T-helper 1 cell (primary cell): ENCODE data around the gene ISM1.
A peak's percentile ranks its signal among the peaks of the same experiment; 100 is the strongest.
"Not testable (repeated sequence)": the region's sequence is repeated elsewhere in the genome, so short reads cannot be mapped to it uniquely, and the experiment has no call there.

Experiments used
- DNase-seq, 5 donors: peaks; one replicate each; pipeline ENCODE4 v3.0.0-alpha.2; 2012 to 2020

The ISM1 gene

GRCh38 chr20:13221673-13222318 is 722 bp downstream of the ISM1 start:
- DNase-seq = peak; percentile 26 to 65 (median 54)

DNA sequence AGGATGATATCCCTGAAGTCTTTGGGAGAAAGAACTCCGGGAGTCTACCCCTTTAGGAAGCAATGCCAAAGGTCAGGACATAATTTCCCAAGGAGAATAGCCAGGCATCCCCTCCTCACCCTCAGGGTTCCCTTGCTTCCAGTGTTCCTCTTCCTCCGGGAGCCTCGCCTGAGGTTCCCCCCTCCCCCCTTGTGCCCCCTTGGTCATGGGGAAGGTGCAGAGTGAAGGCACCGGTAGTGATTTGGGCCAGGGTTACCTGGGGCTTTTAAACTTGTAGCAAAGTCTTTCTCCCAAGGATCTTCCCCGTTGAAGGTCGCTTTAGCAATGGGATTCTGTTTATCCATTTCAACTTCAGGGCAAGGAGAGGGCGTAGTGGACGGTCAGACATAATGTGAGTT is 1.2 kb downstream of the ISM1 start:
- DNase-seq = no peak

DNA sequence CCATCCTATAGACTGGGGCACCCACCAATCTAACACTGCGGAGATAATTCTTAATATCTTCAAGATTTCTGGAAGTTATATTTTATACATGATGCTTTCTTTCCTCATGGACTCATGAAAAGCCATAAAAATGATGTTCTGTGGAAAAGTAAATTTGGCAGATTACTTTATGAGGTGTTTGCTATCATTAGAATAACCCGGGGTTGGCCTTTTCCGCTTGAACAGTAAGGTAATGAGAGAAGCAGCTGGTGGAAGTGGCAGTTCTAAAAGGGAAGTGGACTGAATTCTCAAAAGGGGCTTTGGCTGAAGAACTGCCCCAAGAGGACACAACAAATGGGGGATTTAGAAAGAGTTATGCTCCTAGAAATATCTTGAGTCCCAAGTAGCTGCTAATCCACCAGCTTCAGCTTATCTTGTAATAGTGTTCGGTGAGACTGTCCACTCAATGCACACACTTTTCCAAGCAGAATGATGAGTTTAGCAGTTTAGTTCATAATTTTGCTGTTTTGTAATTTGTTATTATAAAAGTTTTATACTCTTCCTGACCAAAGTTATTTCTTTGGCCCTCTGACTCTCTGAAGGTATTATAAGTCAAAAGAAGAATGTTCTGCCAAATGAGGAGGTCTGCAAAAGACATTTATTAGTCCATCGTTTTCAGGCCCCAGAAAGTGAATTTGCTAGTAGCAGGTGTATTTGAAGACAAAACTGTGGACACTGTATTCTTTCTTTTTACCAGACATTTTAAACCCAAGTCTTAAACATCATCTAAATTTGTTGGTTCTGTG is 2.9 kb downstream of the ISM1 start:
- DNase-seq = no peak

DNA sequence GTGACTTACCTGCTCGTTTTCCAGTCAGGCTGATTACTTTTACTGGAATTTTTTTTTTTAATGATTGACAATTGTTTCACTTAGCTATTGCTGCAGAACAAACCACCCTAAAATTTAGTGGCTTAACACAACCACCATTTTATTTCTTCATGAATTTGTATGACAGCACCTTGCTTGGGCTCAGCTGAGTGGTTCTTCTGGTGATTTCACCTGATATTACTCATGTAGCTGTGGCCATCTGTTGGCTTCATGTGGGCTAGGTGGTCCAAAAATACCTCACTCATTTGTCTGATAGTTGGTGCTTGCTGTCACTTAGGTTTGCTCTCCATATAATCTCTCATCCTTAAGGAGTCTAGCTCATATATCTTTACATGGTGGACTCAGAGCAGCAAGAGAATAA is 5.3 kb downstream of the ISM1 start:
- DNase-seq = no peak

GRCh38 chr20:13228771-13229170 is 7.7 kb downstream of the ISM1 start:
- DNase-seq = no peak

GRCh38 chr20:13229538-13229937 is 8.5 kb downstream of the ISM1 start:
- DNase-seq = peak in 1 of 5 donors; percentile 15

GRCh38 chr20:13231031-13231752 is 10.1 kb downstream of the ISM1 start:
- peak in 4 of 5 donors; percentile 35 to 58 (median 42) for DNase-seq

GRCh38 chr20:13232999-13233398 is 11.9 kb downstream of the ISM1 start:
- no peak for DNase-seq

GRCh38 chr20:13234961-13235360 is 13.9 kb downstream of the ISM1 start:
- no peak for DNase-seq

DNA sequence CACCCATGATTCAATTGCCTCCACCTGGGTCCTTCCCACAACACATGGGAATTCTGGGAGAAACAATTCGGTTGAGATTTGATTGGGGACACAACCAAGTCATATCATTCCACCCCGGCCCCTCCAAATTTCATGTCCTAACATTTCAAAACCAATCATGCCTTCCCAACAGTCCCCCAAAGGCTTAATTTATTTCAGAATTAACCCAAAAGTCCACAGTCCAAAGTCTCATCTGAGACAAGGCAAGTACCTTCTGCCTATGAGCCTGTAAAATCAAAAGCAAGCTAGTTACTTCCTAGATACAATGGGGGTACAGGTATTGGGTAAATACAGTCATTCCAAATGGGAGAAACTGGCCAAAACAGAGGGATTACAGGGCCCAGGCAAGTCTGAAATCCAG is 15.3 kb downstream of the ISM1 start:
- DNase-seq = not testable (repeated sequence)

GRCh38 chr20:13236990-13237720 is 16.1 kb downstream of the ISM1 start:
- no peak for DNase-seq

- DNase-seq = no peak
These were observed 17.1 kb downstream of the ISM1 start for GRCh38 chr20:13238001-13238653.

DNA sequence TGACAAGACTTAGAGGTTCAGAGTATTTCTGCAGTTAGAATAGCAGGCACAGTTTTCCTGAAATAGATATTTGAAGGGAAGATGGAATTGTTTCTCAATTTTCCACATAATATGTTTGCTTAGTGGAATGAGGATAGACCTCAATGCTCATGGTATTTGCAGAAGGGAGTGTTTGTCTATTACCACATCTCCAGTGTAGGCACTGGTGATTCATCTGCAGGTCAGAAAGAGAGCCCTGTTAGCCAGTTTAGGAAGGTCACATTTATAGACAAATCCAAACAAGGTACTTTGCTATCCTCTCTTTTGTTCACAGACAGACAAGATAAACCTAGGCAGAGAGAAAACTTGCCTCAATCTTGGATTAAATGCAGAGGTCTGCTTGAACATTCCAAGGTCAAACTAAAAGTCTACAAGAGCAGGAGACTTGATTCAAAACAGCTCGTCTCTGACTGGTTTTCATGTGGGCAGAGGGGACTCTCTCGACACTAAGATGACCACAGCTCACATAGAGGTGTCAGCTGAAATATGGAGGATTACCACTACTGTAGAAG is 22.8 kb downstream of the ISM1 start:
- no peak for DNase-seq

DNA sequence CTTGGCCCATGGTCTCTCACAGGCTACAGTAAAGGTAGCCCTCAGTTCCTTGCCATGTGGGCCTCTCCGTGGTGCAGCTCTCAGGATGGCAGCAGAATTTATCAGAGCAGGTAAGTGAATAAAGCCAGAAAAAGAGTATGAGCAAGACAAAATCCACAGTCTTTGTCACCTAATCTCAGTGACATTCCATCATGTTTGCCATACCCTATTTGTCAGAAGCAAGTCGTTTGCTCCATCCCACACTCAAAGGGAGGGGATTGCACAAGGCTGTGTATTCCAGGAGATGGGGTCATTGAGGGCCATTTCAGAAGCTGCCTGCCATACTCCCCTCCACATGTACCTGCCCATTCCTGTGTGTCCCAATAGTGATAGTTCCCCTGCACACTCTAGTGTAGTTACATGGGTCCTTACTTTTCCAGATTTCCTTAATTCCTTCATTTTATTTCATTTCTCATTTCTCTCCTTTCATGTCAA is 24.2 kb downstream of the ISM1 start:
- DNase-seq = no peak

- DNase-seq = no peak
These were observed 28.2 kb downstream of the ISM1 start for GRCh38 chr20:13249118-13249797.

GRCh38 chr20:13249798-13250170 is 28.7 kb downstream of the ISM1 start:
- no peak for DNase-seq

GRCh38 chr20:13250251-13250650 is 29.2 kb downstream of the ISM1 start:
- DNase-seq = no peak

DNA sequence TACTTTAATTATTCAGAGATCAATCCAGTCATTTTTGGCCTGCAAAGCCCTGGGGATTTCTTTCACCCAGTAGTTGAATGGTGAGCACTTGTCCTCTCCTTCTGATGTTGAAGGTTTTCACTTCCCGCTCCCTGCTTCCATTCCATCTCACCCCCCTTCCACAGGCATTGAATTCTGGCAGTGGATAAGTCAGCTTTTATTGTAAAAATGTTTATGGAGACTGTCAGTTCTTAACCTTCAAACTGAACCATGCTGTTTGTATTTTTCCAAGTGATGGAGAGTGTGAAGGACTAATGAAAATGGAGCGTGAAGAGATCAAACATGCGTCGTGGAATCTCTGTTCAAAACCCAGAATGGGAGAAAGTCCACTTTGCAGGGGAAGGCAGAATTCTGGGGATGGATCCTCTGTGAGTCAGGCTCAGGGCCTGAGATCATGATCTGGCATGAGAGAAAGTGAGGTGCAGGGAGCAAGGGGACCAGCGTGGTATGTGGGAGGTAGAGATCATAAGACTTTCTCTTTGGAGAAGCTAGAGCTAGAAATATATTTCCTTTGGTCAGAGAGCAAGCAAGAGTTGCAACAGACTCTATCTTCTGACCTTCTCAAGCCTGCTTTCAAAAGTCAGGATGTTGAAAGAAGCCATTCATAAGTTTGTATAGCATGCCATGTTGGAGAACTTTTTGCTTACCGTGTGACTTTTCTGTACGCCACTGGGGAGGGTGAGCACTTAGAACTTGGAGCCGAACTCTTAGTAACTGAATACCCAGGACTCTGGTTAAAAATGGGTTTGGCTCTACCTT is 30.2 kb downstream of the ISM1 start:
- no peak for DNase-seq

- no peak for DNase-seq
These were observed 30.8 kb downstream of the ISM1 start for GRCh38 chr20:13251904-13252297.

GRCh38 chr20:13255356-13255755 is 34.3 kb downstream of the ISM1 start:
- no peak for DNase-seq

- DNase-seq = no peak
These were observed 35.5 kb downstream of the ISM1 start for GRCh38 chr20:13256606-13257005.
